SK-N-MC (cell line): ENCODE results near the gene HAUS8.

Experiments used
- DNase-seq: peaks from one replicate; pipeline ENCODE4 v3.0.0-alpha.2; 2011; ENCODE audit warnings: low read depth, low spot score
- H3K27ac ChIP-seq: fragments of 200-600 bp; sonication (generic); 2 replicates; pipeline ENCODE4 v1.5.1; 2016; ENCODE audit warnings: mixed run types
- H3K36me3 ChIP-seq: fragments of 200-600 bp; sonication (generic); 2 replicates; pipeline ENCODE4 v1.6.1; 2017; ENCODE audit warnings: antibody characterized with exemption, low read length, mixed read lengths; ENCODE audit not compliant: insufficient read depth
- H3K4me3 ChIP-seq: fragments of 200-600 bp; sonication (generic); 2 replicates; pipeline ENCODE4 v1.5.1; 2016
- H3K9ac ChIP-seq: fragments of 200-600 bp; sonication (generic); 2 replicates; pipeline ENCODE4 v1.8.0; 2017; ENCODE audit warnings: mixed run types, mixed read lengths; ENCODE audit not compliant: insufficient read length
- H3K9me3 ChIP-seq: fragments of 200-600 bp; sonication (generic); 2 replicates; pipeline ENCODE4 v1.6.1; 2017; ENCODE audit warnings: low read depth, mild to moderate bottlenecking, antibody characterized with exemption, low read length, moderate library complexity, mixed read lengths
- EZH2 ChIP-seq: fragments of 200-600 bp; sonication (generic); IDR thresholded peaks from one replicate; pipeline ENCODE4 v1.6.1; 2017; ENCODE audit warnings: antibody characterized with exemption
- FOXP2 ChIP-seq: optimal IDR thresholded peaks from 2 replicates; pipeline ENCODE3; 2011; ENCODE audit warnings: mild to moderate bottlenecking, moderate library complexity; ENCODE audit not compliant: insufficient read depth; ENCODE audit errors: extremely low read length, control extremely low read depth
- POLR2AphosphoS5 ChIP-seq: IDR thresholded peaks from 2 replicates; pipeline ENCODE4 v1.6.1; 2012; ENCODE audit warnings: mild to moderate bottlenecking, low read depth, low read length, borderline replicate concordance

The HAUS8 gene

DNA sequence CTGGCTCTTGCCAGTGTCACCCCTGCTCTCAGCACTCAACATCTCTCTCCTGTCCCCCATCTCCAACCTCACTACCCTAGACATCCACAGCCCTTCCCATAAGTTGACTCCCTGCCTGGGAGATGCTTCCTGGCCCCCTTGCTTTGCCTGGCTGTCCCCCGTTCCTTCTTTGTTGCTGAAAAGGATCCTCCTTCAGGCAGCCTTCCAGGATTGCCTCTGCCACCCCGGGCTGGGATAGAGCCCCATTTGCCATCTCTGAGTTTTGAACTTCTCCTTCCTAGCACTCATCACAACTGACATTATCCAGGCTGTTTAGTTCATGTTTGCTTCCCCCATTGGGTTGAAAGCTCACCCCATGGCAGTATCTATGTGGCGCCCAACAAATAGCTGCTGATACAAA lies 68.7 kb downstream of the HAUS8 start:
- TF ChIP-seq FOXP2 (no peak), POLR2AphosphoS5 (no peak), EZH2 (no peak)
- no peaks in the 10 kb centered on the region for H3K9me3 ChIP-seq
- DNase-seq, result no peak
- no peaks in the 10 kb centered on the region for H3K36me3 ChIP-seq
- no peak overlapping the region for H3K9ac ChIP-seq
- no peak overlapping the region for H3K4me3 ChIP-seq
- H3K27ac ChIP-seq, result no peak overlapping the region

GRCh38 chr19:17005000-17005399 lies 70.3 kb downstream of the HAUS8 start:
- Histone ChIP-seq H3K9me3 (no peaks in the 10 kb centered on the region), H3K4me3 (no peak overlapping the region), H3K36me3 (no peaks in the 10 kb centered on the region), H3K9ac (no peak overlapping the region), H3K27ac (no peak overlapping the region)
- TF ChIP-seq EZH2, result no peak
- no peak for TF ChIP-seq FOXP2
- TF ChIP-seq POLR2AphosphoS5, result no peak
- DNase-seq, result no peak

DNA sequence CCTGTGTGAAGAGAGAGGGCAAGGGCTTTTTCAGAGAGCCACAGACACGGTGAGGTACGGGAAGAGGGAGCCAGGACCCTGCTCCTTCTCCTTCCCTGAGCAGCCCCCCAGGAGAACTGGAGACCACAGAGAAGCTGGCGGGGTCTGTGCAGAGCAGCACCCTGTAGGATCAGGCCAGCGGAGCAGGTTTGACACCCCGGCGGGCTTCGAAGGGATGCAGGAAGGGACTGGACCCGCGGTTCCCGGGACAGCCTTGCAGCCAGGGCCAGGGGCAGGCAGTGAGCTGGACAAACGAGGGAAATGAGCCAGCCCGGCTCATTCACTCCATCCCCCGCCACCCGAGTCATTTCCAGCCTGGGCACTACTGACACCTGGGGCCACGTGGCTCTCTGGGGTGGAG lies 70.9 kb downstream of the HAUS8 start:
- DNase-seq, result no peak
- no peak for TF ChIP-seq EZH2
- H3K9ac ChIP-seq, result no peak overlapping the region
- no peaks in the 10 kb centered on the region for H3K36me3 ChIP-seq
- no peak overlapping the region for H3K27ac ChIP-seq
- H3K4me3 ChIP-seq, result no peak overlapping the region
- no peaks in the 10 kb centered on the region for H3K9me3 ChIP-seq

DNA sequence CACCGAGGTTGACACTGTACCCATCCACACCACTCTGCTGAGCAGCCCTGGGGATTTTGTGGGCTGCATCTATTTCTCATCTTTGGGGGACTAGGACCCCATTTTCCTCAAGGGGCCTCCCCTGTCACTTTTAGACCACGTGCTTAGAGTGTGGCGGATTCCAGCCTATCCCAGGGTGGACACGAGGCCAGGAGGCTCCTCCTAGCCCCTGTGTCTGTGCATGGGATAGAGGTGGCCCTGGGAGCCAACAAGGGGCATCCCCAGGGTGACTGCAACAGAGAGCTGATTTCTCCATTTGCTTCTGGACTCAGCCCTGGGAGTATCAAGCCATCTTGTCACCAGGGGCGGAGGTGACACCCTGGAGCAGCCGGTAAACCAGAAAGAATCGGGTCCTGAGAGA lies 72.8 kb downstream of the HAUS8 start:
- H3K9me3 ChIP-seq, result no peaks in the 10 kb centered on the region
- TF ChIP-seq FOXP2 (no peak), POLR2AphosphoS5 (no peak), EZH2 (no peak)
- no peak overlapping the region for H3K4me3 ChIP-seq
- no peaks in the 10 kb centered on the region for H3K36me3 ChIP-seq
- no peak for DNase-seq
- H3K27ac ChIP-seq, result no peak overlapping the region
- H3K9ac ChIP-seq, result no peak overlapping the region

DNA sequence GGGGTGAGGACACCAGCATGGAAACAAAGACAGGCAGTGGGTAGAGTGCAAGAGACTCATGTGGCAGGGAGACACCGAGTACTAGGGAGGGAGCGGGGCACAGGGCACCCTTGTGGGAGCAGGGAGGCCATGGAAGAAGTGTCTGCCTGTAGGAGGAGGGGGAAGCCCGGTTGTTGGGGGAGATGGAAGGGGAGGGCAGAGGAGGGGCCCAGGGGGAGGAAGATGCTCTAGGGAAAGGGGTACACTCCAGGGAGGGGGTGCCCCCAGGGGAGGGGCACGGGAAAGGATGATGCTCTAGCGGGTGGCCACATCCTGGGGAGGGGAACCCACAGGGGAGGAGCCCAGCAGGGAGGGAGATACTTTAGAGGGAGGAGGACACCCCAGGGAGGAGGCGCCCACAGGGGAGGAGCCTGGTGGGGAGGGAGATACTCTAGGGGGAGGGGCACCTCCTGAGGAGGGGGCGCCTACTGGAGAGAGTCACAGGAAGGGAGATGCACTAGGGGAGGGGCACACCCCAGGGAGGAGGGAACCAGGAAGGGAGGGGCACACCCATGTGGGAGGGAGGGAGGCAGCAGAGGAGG lies 73.6 kb downstream of the HAUS8 start:
- Histone ChIP-seq H3K36me3 (no peaks in the 10 kb centered on the region), H3K9me3 (no peaks in the 10 kb centered on the region), H3K9ac (no peak overlapping the region), H3K27ac (no peak overlapping the region), H3K4me3 (no peak overlapping the region)
- DNase-seq, result no peak
- TF ChIP-seq EZH2, result no peak
- no peak for TF ChIP-seq FOXP2
- no peak for TF ChIP-seq POLR2AphosphoS5
